SK-N-DZ (cell line): Measurements from ENCODE around the gene ARMC2.
"Not testable (repeated sequence)": the region's sequence is repeated elsewhere in the genome, so short reads cannot be mapped to it uniquely, and the experiment has no call there.

ENCODE experiments used
- DNase-seq: peaks from one replicate; pipeline ENCODE4 v3.0.0-alpha.2; 2015; ENCODE audit warnings: low spot score

Gene ARMC2

DNA sequence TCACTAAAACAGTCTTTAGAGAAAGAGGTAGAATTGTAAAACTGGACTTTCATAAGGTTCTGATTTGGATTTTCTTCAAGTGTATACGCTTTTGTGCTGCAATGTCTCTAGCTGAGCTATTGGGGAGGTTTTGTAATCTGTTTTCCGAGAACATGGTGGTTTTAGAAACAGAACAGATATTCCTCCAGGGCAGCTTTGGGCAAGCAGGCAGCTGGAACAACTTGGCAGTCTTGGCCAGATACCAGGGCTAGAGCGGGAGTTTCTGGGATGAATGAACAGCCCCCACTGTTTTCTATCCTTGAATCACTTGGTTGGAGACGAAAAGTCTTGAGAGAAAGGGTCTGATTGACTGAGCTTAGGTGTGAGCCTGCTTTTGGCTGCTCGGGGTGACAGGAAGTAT lies 17.1 kb upstream of the ARMC2 start:
- no peak for DNase-seq

DNA sequence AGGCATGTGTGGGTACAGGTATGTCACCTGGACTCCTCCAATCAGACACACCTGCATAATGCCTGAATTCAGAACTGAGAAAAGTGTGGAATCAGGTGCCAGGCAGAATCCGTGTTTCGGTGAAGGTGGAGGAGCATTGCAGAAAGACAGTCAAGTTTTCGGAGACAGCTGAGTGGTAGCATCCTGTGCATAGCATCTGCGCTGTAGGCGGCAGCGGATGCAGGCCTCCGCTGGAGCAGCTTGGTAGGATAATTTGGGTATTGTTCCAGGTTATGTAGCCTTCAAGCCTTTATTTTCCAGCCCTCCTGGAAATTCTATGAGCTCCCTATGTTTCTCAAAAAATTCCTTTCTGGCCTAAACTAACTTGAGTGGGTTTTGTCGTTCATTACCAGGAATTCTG lies 15.5 kb upstream of the ARMC2 start:
- DNase-seq, result no peak

DNA sequence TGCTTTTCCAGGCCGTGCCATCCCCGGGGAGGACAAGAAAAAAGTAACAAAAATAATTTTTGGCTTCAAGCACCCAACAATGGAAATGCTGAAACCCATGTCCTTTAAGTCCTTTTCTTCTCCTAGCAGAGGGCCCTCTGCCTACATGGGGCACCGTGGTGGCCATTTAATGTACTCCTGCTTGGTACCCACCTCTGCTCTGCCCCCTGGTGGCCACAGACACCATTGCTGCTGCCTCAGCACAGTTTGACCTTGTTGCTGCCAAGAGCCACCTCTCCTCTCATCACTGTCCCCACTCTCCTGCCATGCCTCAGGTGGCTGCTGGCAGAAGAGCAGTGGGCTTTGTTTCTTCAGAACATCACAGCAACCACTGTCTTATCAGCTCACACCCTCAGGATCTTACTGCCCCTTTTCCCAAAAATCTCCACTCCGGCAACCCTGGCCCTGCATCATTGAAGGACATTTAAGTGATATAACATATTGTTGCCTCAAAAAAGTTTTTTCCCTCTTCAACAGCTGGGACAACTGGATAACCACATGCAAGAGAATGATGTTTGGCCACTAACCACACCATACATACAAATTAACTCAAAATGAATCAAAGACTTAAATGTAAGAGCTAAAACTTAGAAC lies 12.9 kb upstream of the ARMC2 start:
- DNase-seq, result peak; percentile 82

DNA sequence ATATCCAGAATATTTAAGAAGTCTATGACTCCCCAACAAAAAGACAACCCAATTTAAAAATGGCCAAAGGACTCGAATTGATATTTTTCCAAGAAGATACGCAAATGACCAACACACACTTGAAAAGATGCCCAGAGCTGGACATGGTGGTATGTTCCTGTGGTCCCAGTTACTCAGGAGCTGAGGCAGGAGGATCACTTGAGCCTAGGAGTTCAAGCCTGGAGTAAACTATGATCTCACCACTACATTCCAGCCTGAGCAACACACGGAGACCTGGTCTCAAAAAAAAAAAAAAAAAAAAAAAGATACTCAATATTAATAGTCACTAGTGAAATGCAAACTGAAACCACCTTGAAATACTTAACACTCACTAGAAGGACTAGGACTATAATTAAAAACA lies 12.2 kb upstream of the ARMC2 start:
- DNase-seq, result no peak

DNA sequence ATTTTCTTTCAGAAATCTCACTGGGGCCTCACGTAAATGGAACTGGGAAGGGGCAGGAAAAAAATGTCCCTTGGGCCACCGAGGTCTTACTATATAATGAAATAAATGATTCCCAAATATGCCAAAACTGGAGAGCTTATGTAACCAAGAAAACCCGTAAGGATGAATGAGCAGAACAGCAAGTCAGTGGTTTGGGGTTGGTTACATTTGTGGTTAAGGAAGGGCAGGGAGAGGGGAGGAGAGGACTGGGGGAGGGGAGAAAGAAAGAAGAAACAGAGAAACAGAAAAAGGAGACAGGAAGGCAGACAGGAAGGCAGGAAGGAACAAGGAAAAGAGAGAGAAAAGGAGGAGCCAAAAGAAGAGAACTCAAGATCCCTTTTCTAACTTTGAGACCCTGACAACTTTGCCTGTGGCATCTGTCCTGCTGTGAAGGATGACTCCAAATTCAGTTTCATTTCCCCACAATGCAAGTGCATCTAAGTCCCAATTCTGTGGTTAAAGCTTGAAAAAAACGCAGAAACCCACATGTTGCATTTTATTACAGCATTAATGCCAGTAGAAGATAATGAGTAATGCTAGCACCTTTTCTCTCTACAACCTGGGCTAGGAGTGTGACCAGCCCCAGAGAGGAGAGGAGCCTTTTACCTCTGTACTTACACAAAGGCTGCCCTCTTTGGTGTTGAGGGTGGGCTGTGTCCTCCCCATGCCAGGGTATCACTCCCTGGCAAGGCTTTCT lies 10.8 kb upstream of the ARMC2 start:
- no peak for DNase-seq

DNA sequence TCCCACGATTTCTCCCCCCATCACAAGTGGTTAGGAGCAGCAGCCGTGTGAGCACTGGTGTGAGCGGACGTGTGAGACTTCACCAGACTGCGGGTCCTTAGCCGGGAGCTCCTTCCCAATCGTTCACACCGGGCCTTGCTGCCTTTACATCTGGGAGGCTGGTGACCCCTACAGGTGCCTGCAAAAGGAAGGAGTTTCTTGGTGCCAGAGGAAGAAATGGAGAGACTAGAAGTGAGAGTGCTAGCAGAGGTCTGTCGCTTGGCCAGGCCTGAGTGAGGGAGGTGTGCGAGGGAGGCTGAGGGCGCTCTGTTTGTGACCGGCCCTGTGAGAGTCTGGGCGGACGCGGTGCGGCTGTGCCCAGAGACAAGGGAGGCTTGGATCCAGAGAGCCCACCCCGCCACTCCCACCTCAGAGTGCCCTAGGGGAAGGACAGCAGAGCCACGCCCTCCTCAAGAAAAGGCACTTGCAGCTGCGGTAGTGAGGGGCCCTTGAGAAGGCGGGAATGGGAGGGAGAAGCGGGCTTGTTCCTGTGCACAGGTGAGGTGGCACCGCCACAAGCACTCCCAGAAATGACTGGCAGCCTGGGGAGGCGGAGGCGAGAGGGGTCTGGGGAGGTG lies 10.0 kb upstream of the ARMC2 start:
- peak; percentile 81 for DNase-seq

DNA sequence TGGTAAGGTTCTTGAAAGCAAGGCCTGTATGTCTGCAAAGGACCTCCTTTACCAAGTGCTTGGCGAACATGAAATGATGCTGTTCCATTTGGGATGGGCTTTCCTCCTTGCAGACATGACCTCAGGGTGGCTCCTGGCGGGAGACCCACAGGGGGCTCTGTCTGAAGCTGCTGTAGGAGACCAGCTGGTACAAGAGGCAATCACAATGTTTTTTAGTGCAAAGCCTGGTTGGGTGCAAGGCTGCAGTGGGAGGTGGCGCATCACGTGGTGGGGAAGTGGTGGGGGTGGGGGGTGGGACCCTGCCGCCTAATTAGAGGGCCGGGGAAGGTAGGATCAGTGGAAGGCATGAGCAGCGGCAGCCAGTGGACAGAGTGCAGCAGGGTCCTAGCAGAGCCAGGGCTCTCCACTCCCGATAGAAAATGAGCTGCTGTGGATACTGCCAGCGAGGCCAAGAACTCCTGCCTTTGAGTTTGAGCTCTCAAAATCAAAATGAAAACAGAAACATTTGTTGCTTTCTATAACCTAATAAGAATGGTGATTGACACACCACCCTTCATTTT lies 9.1 kb upstream of the ARMC2 start:
- DNase-seq, result peak; percentile 75

DNA sequence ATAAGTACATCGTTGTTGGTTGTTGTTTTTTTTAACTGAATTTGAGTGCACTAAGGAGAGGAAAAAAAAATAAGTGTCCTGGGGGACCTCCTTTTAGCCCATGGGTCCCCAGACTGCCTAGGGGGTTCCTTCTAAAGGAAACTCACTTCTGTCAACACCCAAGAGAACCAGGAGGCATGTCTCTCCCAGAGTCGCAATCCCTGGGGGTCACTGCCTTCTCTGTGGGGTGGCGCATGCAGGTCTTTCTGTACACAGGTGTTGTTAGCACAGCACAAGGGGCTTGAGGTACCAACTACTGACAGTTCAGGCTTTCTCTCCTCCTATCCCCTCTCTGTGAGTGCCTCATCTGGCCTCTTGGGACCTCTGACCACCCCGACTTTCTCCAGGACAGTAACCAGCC lies 7.3 kb upstream of the ARMC2 start:
- DNase-seq, result no peak

DNA sequence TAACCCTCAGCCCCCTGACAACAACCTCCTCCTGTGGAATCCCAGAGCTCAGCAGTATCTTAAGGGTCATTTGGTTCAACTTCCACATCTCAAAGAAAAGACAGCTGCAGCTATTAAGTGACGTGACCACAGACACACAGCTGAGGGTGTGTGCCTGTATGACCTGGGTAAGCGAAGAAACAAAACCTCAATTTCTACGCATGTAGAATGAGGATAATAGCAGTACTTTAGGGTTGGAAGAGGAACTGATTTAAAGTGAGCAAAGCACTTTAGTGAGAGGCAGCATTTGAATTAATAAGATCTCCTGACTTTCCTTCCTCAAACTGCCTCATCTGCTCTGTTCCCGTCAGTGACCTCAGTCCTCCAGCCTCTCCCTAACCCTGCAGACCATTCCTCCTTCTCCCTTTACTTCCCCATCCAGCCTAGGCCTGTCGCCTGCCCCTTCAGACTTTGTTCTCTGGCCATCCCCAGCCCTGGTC lies 6.8 kb upstream of the ARMC2 start:
- no peak for DNase-seq

DNA sequence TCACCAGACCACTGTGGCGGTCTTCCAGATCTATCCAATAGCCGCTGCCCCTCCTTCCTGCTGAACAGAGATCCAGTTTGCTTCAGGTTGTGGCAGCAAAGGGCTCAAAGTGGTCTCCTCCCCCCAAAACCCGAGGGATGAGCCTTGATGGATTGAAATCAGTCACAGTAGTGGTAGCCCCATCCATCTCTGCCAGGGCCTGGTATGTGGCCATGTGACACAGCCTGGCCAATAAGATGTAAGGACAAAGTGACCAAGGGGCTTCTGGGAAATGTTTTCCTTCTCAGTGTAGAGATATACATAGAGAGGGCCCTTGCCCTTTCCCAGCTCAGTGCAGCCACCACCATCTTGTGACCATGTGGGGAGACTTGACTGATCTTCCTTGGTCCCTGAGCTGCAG lies 4.1 kb upstream of the ARMC2 start:
- peak; percentile 37 for DNase-seq

DNA sequence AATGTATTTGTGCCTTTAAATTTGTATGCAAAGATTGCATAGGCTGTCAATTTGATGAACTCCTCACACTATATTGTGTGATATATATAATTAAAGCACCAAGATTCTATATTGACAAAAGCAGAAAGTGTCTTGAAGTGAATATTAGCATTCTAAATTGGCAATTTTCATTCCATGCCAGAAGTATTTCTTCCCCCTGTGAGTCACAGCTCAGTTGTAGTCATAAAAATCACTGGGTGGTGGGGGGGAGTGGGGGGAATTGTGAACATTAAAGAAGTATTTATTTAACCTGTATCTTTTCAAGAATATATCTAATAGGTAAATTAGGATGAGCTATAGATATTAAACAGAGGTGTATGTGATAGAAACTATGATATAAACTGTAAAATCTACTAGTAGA lies 3.1 kb upstream of the ARMC2 start:
- no peak for DNase-seq

DNA sequence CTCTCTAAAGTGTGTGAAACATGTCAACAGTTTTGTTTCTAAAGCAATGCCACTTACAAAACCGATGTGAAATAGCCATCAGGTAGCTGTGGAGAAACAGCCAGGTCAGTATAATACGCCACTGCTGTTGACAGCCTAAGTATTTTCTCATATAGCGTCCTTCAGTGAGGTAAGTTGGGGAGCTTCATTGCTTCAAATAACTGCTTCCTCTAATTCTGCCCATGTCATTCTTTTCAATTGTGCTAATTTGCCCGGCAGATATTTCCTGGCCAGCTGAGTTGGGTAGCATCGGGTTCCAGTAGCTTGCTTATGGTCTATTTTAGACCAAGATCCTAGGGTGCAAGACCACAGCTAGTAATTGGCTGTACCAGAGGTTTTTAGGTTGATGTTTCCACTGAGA lies 2.1 kb upstream of the ARMC2 start:
- DNase-seq, result no peak

DNA sequence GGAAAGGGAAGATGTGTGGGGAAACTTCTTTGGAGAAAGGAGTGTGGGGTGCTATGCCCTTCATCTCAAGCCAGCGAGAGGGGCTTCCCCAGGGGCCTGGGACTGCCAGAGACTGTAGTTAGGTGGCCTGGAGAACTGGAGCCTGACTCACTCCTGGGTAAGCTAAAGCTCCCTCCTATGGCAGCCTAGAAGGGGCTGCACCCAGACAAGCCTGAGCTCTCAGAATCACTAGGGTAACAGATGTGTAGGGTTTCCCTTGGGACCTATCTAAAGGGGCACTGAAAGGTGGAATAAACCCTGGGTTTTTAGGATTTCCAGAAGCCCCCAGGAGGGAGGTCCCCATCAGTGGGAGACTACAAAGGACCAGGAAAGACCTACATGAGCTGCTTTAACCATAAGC lies 1.6 kb upstream of the ARMC2 start:
- peak; percentile 43 for DNase-seq

DNA sequence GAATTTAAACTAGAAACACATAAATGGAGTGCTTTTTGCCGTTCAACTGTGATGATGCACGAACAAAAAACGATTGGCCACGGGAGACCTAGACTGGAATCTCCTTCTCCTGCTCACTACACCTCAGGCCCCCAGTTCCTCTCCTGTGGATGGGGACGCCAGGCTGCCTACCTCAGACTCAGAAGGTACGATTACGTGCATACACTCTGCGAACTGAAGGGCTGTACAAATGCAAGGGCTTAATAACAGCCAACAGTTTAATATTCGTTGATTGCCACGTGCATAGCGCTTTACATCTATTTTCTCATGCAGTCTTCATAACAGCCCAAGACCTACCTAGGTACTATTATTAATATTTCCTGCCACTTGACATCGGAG lies 495 bp upstream of the ARMC2 start:
- DNase-seq, result no peak

DNA sequence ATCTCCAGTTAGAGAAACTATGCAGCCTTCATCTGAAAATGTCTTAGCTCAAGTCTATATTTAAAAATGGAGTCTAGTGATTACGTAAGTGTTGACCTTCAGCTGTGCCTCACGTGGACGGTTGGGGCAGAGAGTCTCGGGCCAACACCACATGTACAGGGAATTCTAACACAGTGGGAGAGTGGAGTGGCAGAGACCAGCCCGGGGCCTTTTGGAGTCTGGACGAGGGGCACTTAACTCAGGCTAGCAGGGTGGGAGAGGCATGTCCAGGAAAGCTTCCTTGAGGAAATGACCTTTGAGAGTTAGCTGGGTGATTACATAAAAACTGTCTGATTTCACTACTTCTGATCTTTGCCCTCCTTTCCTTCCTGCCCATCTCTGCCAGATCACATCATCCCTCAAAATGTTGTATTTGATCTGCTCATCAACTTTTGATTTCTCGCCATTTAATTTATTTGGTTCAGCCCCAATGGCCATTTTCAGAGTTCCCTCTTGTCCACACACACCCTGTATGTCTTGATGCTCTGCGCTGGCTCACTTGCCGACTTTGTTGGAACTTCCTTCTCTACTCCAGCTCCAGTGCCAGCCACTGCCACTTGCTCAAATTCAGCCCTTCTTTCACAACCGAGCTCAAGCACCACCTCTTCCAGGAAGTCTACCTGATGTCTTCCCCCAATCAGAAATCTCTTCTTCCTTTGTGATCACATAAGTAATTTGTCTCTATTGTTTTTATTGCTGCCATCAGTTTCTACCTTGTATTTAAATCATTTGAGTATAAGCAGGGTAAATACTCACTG lies 2.6 kb downstream of the ARMC2 start:
- DNase-seq, result no peak

DNA sequence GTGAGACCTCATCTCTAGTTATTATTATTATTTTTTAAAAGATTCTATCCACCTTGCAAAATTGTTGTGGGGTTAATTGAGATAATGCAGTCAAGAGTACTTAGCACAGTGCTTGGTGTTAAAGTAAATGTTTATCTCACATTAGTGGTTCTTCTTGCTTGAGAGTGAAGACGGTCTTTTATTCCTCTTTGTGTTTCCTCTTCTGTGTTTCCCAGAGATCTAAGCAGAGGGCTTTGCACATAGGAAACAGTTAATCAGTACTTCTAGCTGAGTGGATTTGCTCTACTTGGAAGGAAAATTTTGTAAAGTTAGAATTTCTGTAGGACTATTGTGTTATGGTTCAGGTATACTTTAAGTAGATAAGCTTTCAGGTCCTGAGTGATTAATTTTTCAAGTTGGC lies 3.5 kb downstream of the ARMC2 start:
- DNase-seq, result no peak

DNA sequence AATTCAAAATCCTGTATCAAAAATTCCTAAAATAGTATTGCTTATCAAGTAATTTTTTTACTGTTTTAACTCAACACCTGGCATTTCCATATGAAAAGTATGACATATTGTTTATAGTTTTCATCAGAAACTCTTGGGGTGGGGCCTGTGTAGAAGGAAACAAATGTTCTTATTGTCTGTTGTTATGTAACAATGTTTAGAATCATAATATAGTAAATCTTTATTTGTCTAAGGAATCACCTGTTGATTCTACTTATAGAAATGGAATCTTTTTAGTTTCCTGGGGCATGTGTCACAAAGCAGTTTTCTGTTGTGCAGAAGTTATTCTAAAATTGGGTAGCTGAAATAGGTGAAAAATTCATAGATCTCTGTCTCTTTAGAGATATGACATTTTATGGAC lies 4.9 kb downstream of the ARMC2 start:
- no peak for DNase-seq

DNA sequence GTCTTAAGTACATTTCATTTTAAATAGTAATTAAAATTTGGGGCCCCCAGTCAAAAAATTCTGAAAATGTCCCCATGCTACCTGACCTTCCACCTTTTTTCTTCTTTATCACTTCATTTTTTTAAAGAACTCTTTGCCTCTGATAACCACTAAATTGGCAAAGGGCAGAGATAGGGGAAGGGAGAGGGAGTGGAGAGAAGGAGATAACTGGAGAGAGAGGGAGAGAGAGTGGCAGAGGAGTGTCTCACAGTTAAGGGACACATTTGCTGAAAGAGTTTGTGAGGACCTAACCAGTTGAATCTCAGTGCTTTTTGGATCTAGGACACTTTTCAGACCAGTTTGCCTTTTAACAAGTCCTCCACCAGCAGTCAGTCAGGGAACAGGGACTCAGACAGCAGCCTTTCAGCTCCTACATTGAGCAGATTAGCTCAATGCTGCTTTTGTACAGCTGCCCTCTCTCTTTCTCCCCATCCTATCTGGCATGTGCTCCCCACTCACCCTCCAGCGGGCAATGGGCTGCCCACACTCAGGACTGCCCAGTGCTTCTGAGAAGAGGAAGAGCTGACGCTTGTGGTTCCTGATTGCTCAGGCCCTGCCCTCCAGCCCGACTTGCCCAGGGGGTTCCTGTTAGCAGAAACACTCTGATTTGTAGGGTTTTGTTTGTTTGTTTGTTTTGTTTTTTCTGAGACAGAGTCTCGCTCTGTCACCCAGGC lies 14.4 kb downstream of the ARMC2 start:
- no peak for DNase-seq

DNA sequence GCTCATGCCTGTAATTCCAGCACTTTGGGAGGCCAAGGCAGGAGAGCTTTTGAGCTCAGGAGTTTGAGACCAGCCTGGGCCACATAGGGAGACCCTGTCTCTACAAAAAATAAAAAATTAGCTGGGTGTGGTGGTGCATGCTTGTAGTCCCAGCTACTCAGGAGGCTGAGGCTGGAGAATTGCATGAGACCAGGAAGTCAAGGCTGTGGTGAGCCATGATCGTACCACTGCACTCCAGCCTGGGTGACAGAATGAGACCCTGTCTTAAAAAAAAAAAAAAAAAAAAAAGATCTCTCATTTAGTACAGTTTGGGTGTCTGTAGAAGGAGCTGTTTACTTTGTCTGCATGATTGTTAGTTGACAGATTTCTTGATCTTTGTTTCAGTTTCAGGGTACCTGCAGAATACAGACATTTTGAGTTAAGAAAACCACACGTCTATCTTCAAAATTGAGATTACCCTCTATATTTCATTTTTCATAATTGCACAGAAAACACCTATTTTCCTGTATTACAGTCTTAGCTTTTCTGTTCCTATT lies 17.6 kb downstream of the ARMC2 start:
- not testable (repeated sequence) for DNase-seq

DNA sequence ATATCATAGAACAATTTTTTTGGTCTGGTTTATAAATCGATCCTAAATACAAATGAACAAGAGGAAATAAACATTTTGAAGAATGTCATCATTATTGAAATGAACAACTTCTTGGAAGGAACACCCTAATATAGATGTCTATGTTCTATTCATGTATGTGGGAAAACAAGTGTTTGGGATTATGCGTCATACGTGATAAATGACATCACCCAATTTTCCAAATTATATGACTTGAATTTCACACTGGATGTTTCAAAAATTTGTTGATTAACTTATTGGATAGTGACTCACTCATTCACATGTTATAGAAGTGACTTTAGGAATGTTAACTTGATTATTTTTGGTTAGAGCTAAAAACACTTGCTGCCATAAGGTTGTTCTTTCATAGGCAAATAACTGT lies 18.6 kb downstream of the ARMC2 start:
- no peak for DNase-seq

DNA sequence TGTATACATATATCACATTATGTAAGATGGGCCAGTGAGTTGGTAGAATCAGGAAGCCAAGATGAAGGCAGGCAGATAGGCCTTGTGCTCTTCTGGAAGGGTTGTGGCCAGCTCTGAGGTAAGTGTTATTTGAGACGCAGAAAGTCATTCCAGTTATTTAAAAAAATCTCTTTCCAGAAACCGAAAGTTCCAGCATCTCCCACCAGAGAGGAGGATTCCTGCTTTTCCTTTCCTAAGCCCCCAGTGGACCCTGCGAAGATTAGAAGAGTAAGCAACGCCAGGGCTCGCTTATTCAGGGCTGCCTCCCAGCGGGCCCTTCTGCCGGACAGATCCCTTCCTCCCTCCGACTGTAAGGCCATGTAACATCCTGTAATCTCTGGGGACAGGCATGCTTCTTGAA lies 20.4 kb downstream of the ARMC2 start:
- DNase-seq, result no peak
